GM21381 (cell line): Measurements from ENCODE around the gene CARNS1.

Experiments used
- ATAC-seq: cut with Tn5 transposase; IDR thresholded peaks from one replicate; pipeline ENCODE4 v1.9.1; 2021; ENCODE audit warnings: mild to moderate bottlenecking, moderate library complexity; ENCODE audit not compliant: unreplicated experiment

CARNS1 gene

GRCh38 chr11:67375320-67376055 lies 40.0 kb upstream of the CARNS1 start:
- no peak for ATAC-seq

- no peak for ATAC-seq
Measured at GRCh38 chr11:67376063-67376820, 39.2 kb upstream of the CARNS1 start.

DNA sequence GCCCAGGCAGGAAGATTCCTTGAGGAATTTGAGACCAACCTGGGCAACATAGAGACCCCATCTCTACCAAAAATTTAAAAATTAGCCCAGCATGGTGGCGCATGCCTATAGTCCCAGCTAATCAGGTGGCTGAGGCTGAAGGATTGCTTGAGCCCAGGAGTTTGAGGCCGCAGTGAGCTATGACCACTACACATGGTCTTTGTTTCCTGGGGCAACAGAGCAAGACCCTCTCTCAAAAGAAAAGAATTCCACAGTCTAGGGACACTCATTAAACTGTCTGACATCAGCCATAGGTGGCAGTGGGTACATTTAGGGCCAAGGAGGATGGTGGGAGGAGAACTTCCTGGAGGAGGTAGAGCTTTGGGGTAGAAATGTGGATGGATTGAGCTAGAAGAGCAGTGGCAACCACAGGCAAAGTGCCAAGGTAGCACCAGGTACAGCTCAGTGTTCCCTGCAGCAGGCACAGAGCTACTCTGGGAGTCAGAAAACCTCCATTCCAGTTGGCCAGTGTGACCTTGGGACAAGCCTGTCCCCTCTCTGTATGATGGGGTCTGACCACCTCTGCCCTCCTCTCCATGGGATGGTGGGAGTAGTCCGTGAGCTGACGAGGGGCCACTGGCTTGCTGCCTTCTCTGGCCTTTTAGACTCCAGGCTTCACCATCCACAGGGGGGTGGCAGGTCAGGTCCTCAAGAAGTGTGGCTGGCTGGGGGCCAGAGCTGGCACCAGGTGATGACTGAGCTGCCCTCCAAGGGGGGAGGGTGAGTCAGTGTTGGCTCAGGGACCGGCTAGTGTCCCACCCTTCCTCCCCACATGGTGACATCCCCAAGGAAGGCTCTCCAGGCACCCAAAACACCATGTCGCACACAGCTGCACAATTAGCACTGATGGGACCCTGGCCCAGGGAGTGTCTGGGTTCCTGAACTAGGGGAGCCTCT lies 38.3 kb upstream of the CARNS1 start:
- no peak for ATAC-seq

- ATAC-seq, result no peak
Measured at GRCh38 chr11:67378544-67378943, 36.9 kb upstream of the CARNS1 start.

GRCh38 chr11:67379061-67380058 lies 36.1 kb upstream of the CARNS1 start:
- ATAC-seq, result no peak

- ATAC-seq, result no peak
Measured at GRCh38 chr11:67381244-67381972, 34.1 kb upstream of the CARNS1 start.

DNA sequence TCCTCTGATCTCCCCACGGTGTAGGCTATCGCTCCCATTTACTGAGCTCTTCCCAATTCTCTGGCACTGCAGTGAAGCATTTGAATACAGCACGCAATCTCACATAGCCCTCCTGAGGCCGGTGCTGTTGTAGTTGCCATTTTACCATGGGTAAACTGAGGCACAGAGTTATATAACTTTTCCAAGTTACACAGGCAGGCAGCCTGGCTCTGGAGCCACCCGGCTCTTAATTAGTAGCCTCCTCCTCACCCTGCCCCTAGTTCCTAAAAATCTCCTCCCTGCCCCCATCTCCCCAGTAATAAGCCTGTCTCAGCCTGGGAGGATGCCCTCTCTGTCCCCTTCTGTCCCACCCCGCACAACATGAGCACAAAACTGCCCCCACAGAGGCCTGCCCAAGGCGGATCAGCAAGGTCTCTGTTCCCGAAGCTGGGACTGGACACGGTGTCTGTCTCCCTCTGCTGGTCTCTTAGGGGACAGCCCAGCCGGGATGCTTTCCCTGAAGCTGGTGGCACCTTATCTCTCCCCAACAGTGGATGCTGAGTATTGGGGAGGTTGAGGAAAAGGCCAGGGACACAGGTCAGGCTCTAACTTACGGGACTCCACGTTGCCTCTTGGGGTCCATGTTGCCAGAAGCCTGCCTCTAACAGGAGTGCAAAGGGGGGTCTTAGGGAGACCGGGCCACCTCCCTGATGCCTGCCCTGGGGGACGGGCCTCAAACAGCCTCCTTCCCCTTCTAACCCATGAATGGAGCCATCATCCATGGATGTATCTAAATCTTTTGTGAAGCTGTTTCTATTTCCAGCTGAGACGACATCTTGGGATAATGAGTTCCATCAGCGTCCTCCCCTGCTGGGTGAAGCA lies 33.0 kb upstream of the CARNS1 start:
- ATAC-seq, result no peak

DNA sequence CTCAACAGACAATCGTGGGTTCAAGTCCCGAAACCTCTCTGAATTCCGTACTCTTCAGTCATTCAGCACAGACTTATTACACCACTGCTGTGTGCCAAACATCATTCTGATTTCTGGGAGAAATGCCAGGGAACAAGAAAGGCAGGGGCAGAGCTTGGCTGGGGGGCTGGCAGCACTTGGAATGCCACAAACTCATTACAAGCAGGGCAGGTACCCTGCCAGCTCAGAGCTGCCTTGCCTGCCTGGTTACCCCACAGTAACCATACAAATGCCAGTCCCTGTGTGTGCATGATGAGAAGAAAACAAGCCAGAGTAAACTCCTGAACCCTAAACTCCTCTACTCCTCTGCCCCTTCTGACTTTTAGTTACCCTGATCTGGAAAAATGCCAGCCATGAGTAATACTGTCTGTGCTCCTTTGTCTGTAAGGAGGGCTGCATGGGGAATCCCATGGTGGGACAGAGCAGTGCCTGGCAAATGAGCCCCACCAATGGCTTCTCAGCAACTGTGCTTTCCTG lies 30.6 kb upstream of the CARNS1 start:
- ATAC-seq, result no peak

- no peak for ATAC-seq
Measured at GRCh38 chr11:67387069-67387468, 28.4 kb upstream of the CARNS1 start.

DNA sequence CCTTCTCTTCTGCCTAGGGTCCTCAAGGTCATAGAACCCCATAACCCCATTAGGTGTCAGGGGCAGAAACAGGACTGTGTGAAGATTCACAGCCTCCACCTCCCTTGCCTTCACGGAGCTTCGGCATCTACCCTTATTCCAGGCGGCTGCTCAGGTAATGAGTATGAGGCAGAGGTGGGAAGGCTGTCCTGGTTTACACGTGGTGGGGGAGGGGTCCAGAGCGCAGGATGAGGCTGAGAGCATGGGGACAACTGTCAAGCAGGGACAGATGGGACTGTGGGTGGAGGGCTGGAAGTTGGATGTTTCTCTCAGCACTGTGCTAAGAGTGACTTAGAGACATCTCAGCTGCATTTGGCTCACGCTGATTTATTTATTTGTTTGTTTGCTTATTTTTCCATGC lies 28.0 kb upstream of the CARNS1 start:
- ATAC-seq, result no peak

DNA sequence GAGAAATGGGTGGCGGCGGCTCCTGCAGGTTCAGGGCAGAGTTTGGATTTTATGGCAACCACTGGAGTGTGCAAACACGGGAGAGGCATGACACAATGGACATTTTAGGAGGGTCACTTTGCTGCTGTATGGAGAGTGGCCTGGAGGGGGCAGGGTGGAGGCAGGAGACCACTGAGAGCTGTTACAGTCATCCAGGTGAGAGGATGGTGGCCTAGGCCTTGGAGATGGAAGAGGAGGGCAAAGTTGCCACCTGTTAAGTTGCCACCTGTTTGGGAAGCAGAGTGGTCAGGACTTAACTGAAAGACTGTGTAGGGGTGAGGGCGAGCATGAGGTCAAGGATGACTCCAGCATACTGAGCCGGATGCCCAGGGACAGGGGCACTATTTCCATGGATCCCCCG lies 26.0 kb upstream of the CARNS1 start:
- no peak for ATAC-seq

DNA sequence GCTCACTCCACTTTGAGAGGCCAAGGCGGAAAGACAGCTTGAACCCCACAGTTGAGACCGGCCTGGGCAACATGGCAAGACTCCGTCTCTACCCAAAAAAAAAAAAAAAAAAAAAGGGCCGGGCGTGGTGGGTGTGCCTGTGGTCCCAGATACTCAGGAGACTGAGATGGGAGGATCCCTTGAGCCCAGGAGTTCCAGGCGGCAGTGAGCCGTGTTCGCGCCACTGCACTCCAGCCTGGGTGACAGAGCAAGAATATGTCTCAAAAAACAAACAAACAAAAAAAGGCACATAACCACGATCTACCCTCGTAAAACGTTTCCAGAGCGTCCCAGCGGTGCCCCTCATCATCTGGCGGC lies 24.6 kb upstream of the CARNS1 start:
- no peak for ATAC-seq

DNA sequence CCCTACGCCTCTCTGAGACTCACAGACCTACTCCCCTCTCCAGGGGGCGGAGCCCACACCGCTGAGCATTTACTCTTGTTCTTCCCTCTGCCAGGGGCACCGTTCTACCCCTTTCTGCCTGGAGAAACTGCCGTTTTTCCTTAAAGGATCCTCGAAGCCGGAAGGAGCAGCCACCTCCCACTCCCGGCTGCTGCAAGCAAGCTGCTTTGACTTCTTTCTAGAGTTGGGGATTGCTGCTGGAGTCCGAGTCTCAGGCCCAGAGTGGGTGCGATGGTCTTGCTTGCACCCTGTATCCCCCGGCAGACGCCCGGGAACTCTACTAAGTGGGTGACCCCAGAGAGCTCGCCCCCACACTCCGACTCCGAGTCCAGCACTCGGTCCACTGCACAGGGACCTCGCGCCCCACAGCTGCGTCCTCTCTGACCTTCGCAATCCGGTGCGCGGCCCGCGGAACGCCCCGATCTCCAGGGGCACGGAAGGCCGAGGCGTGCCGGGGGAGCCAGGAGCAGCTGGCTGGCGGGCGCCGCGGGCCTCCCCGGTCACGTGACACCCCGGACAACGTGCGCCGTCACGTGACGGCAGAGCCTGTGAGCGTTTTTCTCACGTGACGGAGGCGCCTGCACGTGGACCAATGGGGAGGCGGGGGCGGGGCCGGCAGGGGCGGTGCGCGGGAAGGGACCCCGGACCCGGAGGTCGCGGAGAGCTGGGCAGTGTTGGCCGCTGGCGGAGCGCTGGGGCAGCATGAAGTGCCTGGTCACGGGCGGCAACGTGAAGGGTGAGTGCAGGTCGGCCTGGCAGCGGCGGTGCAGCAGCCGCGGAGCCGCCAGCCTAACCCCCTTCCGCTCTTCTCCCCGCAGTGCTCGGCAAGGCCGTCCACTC lies 23.9 kb upstream of the CARNS1 start, which contains the start of gene RAD9A:
TSS of gene RAD9A (plus strand) at position 683 of the 879 bp plus-strand sequence. CDS start at position 742, 59 bp downstream.
- peak; percentile 57 for ATAC-seq

- peak; percentile 26 for ATAC-seq
Measured at GRCh38 chr11:67392183-67392715, 23.2 kb upstream of the CARNS1 start.

GRCh38 chr11:67393437-67393836 lies 22.0 kb upstream of the CARNS1 start:
- ATAC-seq, result no peak

DNA sequence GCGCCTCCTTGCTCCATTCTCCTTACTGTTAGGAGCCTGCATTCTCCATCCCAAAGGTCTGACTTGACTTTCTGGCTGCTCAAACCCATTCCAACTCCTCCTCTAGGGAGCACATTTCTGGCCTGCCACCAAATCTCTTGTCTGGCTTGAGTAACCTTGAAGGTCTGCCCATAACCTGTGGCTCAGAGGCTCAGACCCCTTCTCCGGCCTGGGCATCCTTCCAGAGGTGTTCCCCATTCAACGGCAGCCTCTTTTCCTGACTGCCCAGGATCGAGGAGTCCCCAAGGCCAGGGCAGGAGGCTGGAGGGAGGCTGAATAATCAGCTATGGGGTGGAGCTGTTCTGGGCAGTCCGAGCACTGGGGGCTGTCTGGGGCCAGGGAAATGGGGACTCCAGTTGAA lies 21.5 kb upstream of the CARNS1 start:
- no peak for ATAC-seq
